Suprapubic skin (tissue), 3 donors: ENCODE results near the gene UNC93B1.

Source experiments
- POLR2AphosphoS5 ChIP-seq, 3 donors: sonication (generic); formaldehyde crosslinking; IDR thresholded peaks; one replicate each; pipeline ENCODE4 v1.6.1; 2017; ENCODE audit warnings: antibody characterized with exemption in 3 of 3
- TF ChIP-seq, protein P1 (sequence below), 2 donors: fragments of 200-600 bp in 1 of 2; fragments of 450-650 bp in 1 of 2; sonication (generic) in 1 of 2; IDR thresholded peaks; one replicate each; pipeline ENCODE4 v1.5.1; 2016 to 2019; ENCODE audit warnings: antibody characterized with exemption in 2 of 2, mild to moderate bottlenecking in 1 of 2, moderate library complexity in 1 of 2

DNA sequence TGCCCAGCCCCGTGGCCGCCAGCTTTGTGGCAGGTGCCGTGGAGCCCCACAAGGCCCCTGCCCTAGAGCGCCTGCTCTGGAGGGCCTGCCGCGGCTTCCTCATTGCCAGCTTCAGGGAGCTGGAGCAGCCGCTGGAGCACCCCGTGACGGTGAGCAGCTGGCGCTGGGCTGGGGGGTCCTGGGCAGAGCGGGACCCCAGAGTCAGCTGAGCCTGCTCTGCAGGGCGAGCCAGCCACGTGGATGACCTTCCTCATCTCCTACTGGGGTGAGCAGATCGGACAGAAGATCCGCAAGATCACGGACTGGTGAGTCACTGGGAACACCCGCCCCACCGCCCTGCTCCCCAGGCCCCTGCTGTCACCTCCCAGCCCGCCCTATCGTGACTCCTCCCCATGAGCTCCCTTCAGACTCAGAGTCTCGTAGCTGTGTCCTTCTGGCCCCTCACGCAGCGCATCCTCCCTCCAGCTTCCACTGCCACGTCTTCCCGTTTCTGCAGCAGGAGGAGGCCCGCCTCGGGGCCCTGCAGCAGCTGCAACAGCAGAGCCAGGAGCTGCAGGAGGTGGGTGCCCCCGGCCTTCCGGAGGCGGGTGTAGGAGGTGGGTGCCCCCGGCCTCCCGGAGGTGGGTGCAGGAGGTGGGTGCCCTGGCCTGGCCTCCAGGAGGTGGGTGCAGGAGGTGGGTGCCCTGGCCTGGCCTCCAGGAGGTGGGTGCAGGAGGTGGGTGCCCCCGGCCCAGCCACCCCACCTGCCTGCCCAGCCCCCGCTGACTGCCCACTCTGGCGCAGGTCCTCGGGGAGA, 39.6 kb upstream of the UNC93B1 start:
- TF ChIP-seq, protein P1, sequence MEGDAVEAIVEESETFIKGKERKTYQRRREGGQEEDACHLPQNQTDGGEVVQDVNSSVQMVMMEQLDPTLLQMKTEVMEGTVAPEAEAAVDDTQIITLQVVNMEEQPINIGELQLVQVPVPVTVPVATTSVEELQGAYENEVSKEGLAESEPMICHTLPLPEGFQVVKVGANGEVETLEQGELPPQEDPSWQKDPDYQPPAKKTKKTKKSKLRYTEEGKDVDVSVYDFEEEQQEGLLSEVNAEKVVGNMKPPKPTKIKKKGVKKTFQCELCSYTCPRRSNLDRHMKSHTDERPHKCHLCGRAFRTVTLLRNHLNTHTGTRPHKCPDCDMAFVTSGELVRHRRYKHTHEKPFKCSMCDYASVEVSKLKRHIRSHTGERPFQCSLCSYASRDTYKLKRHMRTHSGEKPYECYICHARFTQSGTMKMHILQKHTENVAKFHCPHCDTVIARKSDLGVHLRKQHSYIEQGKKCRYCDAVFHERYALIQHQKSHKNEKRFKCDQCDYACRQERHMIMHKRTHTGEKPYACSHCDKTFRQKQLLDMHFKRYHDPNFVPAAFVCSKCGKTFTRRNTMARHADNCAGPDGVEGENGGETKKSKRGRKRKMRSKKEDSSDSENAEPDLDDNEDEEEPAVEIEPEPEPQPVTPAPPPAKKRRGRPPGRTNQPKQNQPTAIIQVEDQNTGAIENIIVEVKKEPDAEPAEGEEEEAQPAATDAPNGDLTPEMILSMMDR (IDR thresholded peaks at IDR 0.05), result no peak
- TF ChIP-seq POLR2AphosphoS5 (IDR thresholded peaks at IDR 0.05), result no peak
